GM12875 (cell line): ENCODE results near the gene CA9.

Experiments
- H3K4me3 ChIP-seq: one replicate; pipeline ENCODE4 v1.5.1; 2011; ENCODE audit warnings: low read depth, low read length, control low read depth
- CTCF ChIP-seq: IDR thresholded peaks from 2 replicates; pipeline ENCODE4 v1.5.1; 2011; ENCODE audit warnings: low read depth, mild to moderate bottlenecking, control low read depth, inconsistent platforms, low read length, moderate library complexity, borderline replicate concordance; ENCODE audit not compliant: insufficient read depth

The CA9 gene

GRCh38 chr9:35657546-35658136 lies 16.1 kb upstream of the CA9 start, which contains the start of gene RMRP:
Gene RMRP (minus strand): TSS chr9:35658019.
- H3K4me3 ChIP-seq, result peak within 1 kb of the TSS; percentile 95
- TF ChIP-seq CTCF, result 0 out of 2 replicates have a peak, but pooled peaks have one; percentile 5

- H3K4me3 ChIP-seq, result peak within 1 kb of the TSS; percentile 95
- TF ChIP-seq CTCF, result peak; percentile 83
Observed at GRCh38 chr9:35658137-35658967, 15.4 kb upstream of the CA9 start, which contains the start of gene CCDC107. Gene CCDC107 (plus strand): TSS chr9:35658292. CDS start chr9:35658380, 88 bp downstream.

- TF ChIP-seq CTCF, result no peak
- peak overlapping the region; percentile 95 for H3K4me3 ChIP-seq
Observed at GRCh38 chr9:35658968-35659220, 14.8 kb upstream of the CA9 start.

GRCh38 chr9:35659340-35659739 lies 14.4 kb upstream of the CA9 start:
- TF ChIP-seq CTCF, result no peak
- peak overlapping the region; percentile 11 for H3K4me3 ChIP-seq

GRCh38 chr9:35660966-35661415 lies 12.7 kb upstream of the CA9 start:
- no peak overlapping the region for H3K4me3 ChIP-seq

GRCh38 chr9:35661756-35662350 lies 11.9 kb upstream of the CA9 start:
- TF ChIP-seq CTCF, result no peak
- no peak overlapping the region for H3K4me3 ChIP-seq

More at GRCh38 chr9:35660966-35661415, 12.7 kb upstream of the CA9 start:
- no peak for TF ChIP-seq CTCF

- no peak for TF ChIP-seq CTCF
- no peak overlapping the region for H3K4me3 ChIP-seq
Observed at GRCh38 chr9:35662437-35662836, 11.3 kb upstream of the CA9 start.
